Urothelium cell line (cell line): Measurements from ENCODE around the gene MCMBP.
"Not testable (repeated sequence)": the region's sequence is repeated elsewhere in the genome, so short reads cannot be mapped to it uniquely, and the experiment has no call there.

ENCODE experiments used
- DNase-seq: peaks from one replicate; pipeline ENCODE4 v3.0.0; 2011; ENCODE audit warnings: low spot score, mixed read lengths
- FAIRE-seq: peaks from 2 replicates; lab custom pipeline; 2011; peaks lifted over from hg19 to GRCh38; lab: Jason Lieb, UNC

Gene MCMBP

GRCh38 chr10:119872610-119872859 is at the start of gene MCMBP:
Gene MCMBP, minus strand, starts transcription at chr10:119872843. Its CDS starts 259 bp downstream, at chr10:119872584.
- FAIRE-seq (no peak), DNase-seq (no peak)

GRCh38 chr10:119919826-119920225 is 47.2 kb upstream of the MCMBP start:
- FAIRE-seq, result no peak
- no peak for DNase-seq

- DNase-seq, result no peak
- FAIRE-seq, result no peak
These were observed 46.6 kb upstream of the MCMBP start for GRCh38 chr10:119919271-119919670.

- no peak for DNase-seq
These were observed 45.1 kb upstream of the MCMBP start for GRCh38 chr10:119917777-119918176.

GRCh38 chr10:119910689-119911088 is 38.0 kb upstream of the MCMBP start:
- DNase-seq, result no peak
- FAIRE-seq, result no peak

More at GRCh38 chr10:119917777-119918176, 45.1 kb upstream of the MCMBP start:
- no peak for FAIRE-seq

GRCh38 chr10:119908166-119908565 is 35.5 kb upstream of the MCMBP start:
- DNase-seq, result no peak
- no peak for FAIRE-seq

GRCh38 chr10:119907695-119908094 is 35.1 kb upstream of the MCMBP start:
- FAIRE-seq, DNase-seq: not testable (repeated sequence)

GRCh38 chr10:119903946-119904666 is 31.5 kb upstream of the MCMBP start:
- no peak for FAIRE-seq
- no peak for DNase-seq

- DNase-seq (no peak), FAIRE-seq (no peak)
These were observed 25.9 kb upstream of the MCMBP start for GRCh38 chr10:119898577-119898976.

- FAIRE-seq (no peak), DNase-seq (no peak)
These were observed 24.5 kb upstream of the MCMBP start for GRCh38 chr10:119896937-119897770.

- DNase-seq (no peak), FAIRE-seq (no peak)
These were observed 23.5 kb upstream of the MCMBP start for GRCh38 chr10:119896061-119896655.

- no peak for FAIRE-seq
- DNase-seq, result no peak
These were observed 21.3 kb upstream of the MCMBP start for GRCh38 chr10:119893845-119894427.

- FAIRE-seq (no peak), DNase-seq (no peak)
These were observed 20.4 kb upstream of the MCMBP start for GRCh38 chr10:119893074-119893473.

GRCh38 chr10:119892188-119893065 is 19.8 kb upstream of the MCMBP start, which contains the start of gene SEC23IP:
Gene SEC23IP, plus strand, starts transcription at chr10:119892730. Its CDS starts 53 bp downstream, at chr10:119892783.
- DNase-seq, result peak; percentile 95
- peak; percentile 97 for FAIRE-seq

GRCh38 chr10:119891849-119892187 is 19.2 kb upstream of the MCMBP start:
- DNase-seq, FAIRE-seq: not testable (repeated sequence)

GRCh38 chr10:119890307-119890706 is 17.7 kb upstream of the MCMBP start:
- FAIRE-seq, DNase-seq: not testable (repeated sequence)

GRCh38 chr10:119889201-119889600 is 16.6 kb upstream of the MCMBP start:
- FAIRE-seq, DNase-seq: not testable (repeated sequence)

GRCh38 chr10:119888715-119889114 is 16.1 kb upstream of the MCMBP start:
- not testable (repeated sequence) for FAIRE-seq, DNase-seq

- FAIRE-seq, DNase-seq: not testable (repeated sequence)
These were observed 13.4 kb upstream of the MCMBP start for GRCh38 chr10:119886070-119886469.

GRCh38 chr10:119883901-119884611 is 11.4 kb upstream of the MCMBP start:
- FAIRE-seq, DNase-seq: not testable (repeated sequence)
